Adrenal gland (tissue), 12 donors: ENCODE results near the gene VPS13D. TPM values are rescaled to one million over a fixed set of nuclear protein-coding genes. Genes with fewer than 3 reads are reported as not detected.

Experiments used
- DNase-seq, 7 donors: peaks; one replicate each; pipeline ENCODE4 v3.0.0-alpha.2; 2019 to 2020
- H3K27ac ChIP-seq, 5 donors: fragments of 200-600 bp; sonication (generic) in 4 of 5; 1 replicate in 3 of 5; 2 replicates in 2 of 5; pipeline versions ENCODE4 v1.5.1 to v1.8.0; 2016 to 2020; ENCODE audit warnings: mild to moderate bottlenecking in 1 of 5
- H3K27me3 ChIP-seq: fragments of 200-600 bp; 2 replicates; pipeline ENCODE4 v1.8.0; 2021
- H3K36me3 ChIP-seq, 2 donors: fragments of 200-600 bp; replicated peaks in 1 of 2; 1 replicate in 1 of 2; 2 replicates in 1 of 2; pipeline versions ENCODE4 v1.5.1 to v1.8.0; 2018 to 2022
- H3K4me1 ChIP-seq, 2 donors: fragments of 200-600 bp; replicated peaks in 1 of 2; 1 replicate in 1 of 2; 2 replicates in 1 of 2; pipeline versions ENCODE4 v1.5.1 to v1.8.0; 2018 to 2021
- H3K4me3 ChIP-seq, 4 donors: fragments of 200-600 bp; sonication (generic) in 3 of 4; one replicate each; pipeline ENCODE4 v1.5.1; 2016 to 2018
- H3K9me3 ChIP-seq, 3 donors: fragments of 200-600 bp; sonication (generic) in 1 of 3; replicated peaks in 1 of 3; 1 replicate in 2 of 3; 2 replicates in 1 of 3; pipeline versions ENCODE4 v1.5.1 to v1.8.0; 2016 to 2021
- POLR2A ChIP-seq, 2 donors: fragments of 450-650 bp; IDR thresholded peaks; one replicate each; pipeline ENCODE4 v1.6.1; 2017; ENCODE audit warnings: antibody characterized with exemption in 2 of 2, mild to moderate bottlenecking in 2 of 2, moderate library complexity in 1 of 2
- WGBS, 4 donors: extraction: QIAGEN DNeasy Blood & Tissue Kit in 2 of 4; methylation state at CpG; one replicate each; pipeline versions ENCODE4 v1.1.5 to v1.1.7; 2013 to 2017; 5-methylcytosine and 5-hydroxymethylcytosine counted together
- intact Hi-C, 2 donors: fragments of 100-400 bp; cut with DNase I; formaldehyde crosslinking; loops; one replicate each; pipeline versions ENCODE4 v1.14.1 to v1.15.0; 2022 to 2023
- polyA plus RNA-seq, 3 donors: library from polyadenylated mRNA; stranded (reverse); fragments of 200-250 nt in 2 of 3; fragments of 350-450 nt in 1 of 3; fragmentation: Illumina TruSeq in 1 of 3; extraction: RNeasy Lipid Tissue Mini Kit (QIAGEN cat#74804) in 1 of 3; gene quantifications; one replicate each; pipeline ENCODE4 v1.2.3, GENCODE V29; 2013 to 2014
- total RNA-seq, 9 donors: library from RNA; depleted of rRNA in 4 of 9; stranded (reverse); fragments of >200 nt in 4 of 9; fragments of 120-200 nt in 1 of 9; fragmentation: NEBNext Ultra II Directional in 1 of 9; extraction: Animal tissue kit (Norgen Biotek cat#: 25700) in 1 of 9; gene quantifications; one replicate each; pipeline versions ENCODE4 v1.1.0 to v1.2.4, GENCODE V29; 2013 to 2023
- TF ChIP-seq, protein P1 (sequence below), 6 experiments: fragments of 450-650 bp in 4 of 6; fragments of 200-600 bp in 2 of 6; sonication (generic) in 1 of 6; IDR thresholded peaks; 1 replicate in 5 of 6; 2 replicates in 1 of 6; pipeline versions ENCODE4 v1.5.1 to v1.8.0; 2016 to 2021; ENCODE audit warnings: antibody characterized with exemption in 6 of 6, mild to moderate bottlenecking in 2 of 6, moderate library complexity in 1 of 6
- donor health status: healthy with polysubstance abuse.
- donor health status: Bipolar disorder and iron deficiency.
- donor health status: DM: yes; HTN: yes; CAD: no.
- donor health status: DM: no; HTN: no; CAD: no.
- donor health status: DM: no; HTN: no; CAD: no.
- donor health status: DM: yes; HTN: yes; CAD: no.

The VPS13D gene
- total and polyA plus RNA-seq, 12 donors = 17.0 to 62.3 (median 39.9) TPM

DNA sequence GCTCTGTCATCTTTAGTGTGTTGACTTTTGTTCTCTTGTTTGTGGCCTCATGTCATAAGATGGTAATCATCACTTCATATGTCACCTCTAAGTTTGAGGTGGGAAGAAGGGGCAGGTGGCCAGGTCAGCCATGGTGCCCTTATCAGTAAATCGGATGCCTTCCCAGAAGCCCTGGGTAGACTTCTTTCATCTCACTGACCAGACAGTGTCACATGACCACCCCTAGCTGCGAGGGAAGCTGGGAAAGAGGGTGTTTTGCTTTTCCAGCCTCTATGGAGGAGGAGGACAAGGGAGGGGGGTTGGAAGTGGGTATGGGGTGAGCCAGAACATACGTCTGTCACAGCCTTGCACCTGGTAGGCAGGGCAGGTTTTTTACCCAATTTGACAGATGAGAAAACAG is 34.4 kb upstream of the VPS13D start:
- Histone ChIP-seq H3K27me3 (no peaks in the 10 kb centered on the region), H3K4me3 (no peak overlapping the region), H3K9me3 (no peaks in the 10 kb centered on the region), H3K36me3 (peaks cover 0 to 18% of the 10 kb centered on the region in 2 donors), H3K4me1 (no peaks in the 10 kb centered on the region), H3K27ac (no peak overlapping the region)
- DNase-seq = no peak
- WGBS, 4 donors = 56 to 68% (median 63%) methylated on average over 3 of the region's 3 CpGs
- intact Hi-C loops = no loop called here
- TF ChIP-seq, protein P1, sequence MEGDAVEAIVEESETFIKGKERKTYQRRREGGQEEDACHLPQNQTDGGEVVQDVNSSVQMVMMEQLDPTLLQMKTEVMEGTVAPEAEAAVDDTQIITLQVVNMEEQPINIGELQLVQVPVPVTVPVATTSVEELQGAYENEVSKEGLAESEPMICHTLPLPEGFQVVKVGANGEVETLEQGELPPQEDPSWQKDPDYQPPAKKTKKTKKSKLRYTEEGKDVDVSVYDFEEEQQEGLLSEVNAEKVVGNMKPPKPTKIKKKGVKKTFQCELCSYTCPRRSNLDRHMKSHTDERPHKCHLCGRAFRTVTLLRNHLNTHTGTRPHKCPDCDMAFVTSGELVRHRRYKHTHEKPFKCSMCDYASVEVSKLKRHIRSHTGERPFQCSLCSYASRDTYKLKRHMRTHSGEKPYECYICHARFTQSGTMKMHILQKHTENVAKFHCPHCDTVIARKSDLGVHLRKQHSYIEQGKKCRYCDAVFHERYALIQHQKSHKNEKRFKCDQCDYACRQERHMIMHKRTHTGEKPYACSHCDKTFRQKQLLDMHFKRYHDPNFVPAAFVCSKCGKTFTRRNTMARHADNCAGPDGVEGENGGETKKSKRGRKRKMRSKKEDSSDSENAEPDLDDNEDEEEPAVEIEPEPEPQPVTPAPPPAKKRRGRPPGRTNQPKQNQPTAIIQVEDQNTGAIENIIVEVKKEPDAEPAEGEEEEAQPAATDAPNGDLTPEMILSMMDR (IDR thresholded peaks at IDR 0.05) = no peak
- no peak for TF ChIP-seq POLR2A (IDR thresholded peaks at IDR 0.05)

DNA sequence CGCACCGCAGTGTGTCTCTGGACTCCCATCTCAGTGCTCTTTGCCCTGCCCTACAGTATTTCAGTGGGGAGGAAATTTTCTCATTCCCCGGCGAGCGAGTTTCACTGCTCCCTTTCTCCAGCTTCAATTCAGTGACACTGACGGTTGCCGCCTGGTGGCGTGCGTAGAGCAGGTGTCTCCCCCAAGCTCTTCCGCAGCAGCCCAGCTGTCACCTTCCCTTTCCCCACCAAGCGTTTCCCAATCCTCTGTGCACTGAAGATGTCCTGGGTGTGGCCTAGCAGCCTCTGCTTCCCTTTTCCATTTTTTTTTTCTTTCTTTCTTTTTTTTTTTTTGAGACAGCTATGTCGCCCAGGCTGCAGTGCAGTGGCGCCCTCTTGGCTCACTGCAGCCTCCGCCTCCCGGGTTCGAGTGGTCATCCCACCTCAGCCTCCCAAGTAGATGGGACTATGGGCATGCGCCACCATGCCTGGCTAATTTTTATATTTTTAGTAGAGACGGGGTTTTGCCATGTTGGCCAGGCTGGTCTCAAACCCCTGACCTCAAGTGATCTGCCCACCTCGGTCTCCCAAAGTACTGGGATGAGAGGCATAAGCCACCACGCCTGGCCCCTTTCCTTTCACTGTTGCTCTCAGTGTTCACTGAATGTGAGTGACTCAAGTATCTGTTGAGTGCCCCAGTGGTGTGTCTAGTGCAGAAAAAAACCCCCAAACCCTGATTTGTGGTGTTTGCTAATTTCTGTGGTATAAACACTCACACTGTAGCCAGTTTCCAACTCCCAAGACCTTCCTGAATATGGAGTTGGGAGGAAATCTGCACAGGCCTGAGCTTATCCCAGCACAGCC is 33.0 kb upstream of the VPS13D start:
- intact Hi-C loops = no loop called here
- H3K9me3 ChIP-seq = no peaks in the 10 kb centered on the region
- TF ChIP-seq, protein P1 (IDR thresholded peaks at IDR 0.05) = peak in 3 of 6 experiments; percentile 16 to 33 (median 27)
- no peak for TF ChIP-seq POLR2A (IDR thresholded peaks at IDR 0.05)
- H3K36me3 ChIP-seq = peaks cover 0 to 16% of the 10 kb centered on the region in 2 donors
- H3K4me3 ChIP-seq = no peak overlapping the region
- no peaks in the 10 kb centered on the region for H3K27me3 ChIP-seq
- H3K4me1 ChIP-seq = no peaks in the 10 kb centered on the region
- DNase-seq = peak in 4 of 7 donors; percentile 47 to 63 (median 57)
- peak overlapping the region in 1 of 5 donors; percentile 69 for H3K27ac ChIP-seq
- WGBS, 4 donors = 65 to 80% (median 69%) methylated on average over 14 to 20 of the region's 20 CpGs

DNA sequence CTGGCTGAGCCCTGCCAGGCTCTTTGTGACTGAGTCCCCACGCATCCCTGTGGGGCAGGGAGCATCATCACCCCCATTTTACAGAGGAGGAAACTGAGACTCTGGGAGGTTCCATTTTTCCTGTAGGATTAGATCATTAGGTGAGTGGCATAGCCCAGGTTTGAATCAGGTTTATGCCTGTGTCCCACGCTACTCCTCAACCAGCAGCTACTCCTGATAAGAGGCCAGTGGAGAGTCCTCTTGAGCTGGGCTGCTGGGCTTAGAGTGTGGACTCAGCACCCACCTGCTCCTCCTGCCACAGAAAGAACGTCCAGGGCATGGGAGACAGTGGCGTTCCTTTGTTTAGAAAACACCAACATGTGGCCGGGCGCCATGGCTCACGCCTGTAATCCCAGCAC is 32.3 kb upstream of the VPS13D start:
- H3K36me3 ChIP-seq = peaks cover 0 to 22% of the 10 kb centered on the region in 2 donors

DNA sequence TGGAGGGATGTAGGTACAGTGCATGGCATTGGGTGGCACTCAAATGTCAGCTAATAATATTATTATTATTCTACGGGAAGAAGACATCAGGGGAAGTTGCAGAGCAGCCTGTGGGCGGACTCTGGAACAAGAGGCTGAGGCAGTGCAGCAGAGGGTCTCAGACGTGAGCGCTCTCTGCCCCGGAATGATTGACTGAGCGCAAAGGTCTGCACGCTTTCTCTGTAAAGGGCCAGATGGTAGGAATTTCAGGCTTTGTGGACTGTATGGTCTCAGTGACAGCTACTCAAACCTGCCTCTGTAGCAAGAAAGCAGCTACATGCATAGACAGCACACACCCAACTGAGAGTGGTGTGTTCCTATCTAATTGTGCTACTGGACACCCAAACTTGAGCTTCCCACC is 29.6 kb upstream of the VPS13D start:
- peaks cover 0 to 22% of the 10 kb centered on the region in 2 donors for H3K36me3 ChIP-seq
- no peak overlapping the region for H3K4me3 ChIP-seq
- H3K27me3 ChIP-seq = no peaks in the 10 kb centered on the region
- intact Hi-C loops = no loop called here
- no peak for TF ChIP-seq POLR2A (IDR thresholded peaks at IDR 0.05)
- TF ChIP-seq, protein P1 (IDR thresholded peaks at IDR 0.05) = no peak
- H3K27ac ChIP-seq = no peak overlapping the region
- 84 to 93% (median 87%) methylated on average over 7 of the region's 7 CpGs for WGBS, 4 donors
- no peaks in the 10 kb centered on the region for H3K4me1 ChIP-seq
- H3K9me3 ChIP-seq = no peaks in the 10 kb centered on the region
- no peak for DNase-seq

More for the DNA sequence above, 32.3 kb upstream of the VPS13D start:
- intact Hi-C loops = no loop called here
- WGBS, 4 donors = 88 to 100% (median 89%) methylated on average over 5 to 7 of the region's 7 CpGs
- Histone ChIP-seq H3K27ac (no peak overlapping the region), H3K9me3 (no peaks in the 10 kb centered on the region), H3K27me3 (no peaks in the 10 kb centered on the region), H3K4me1 (no peaks in the 10 kb centered on the region), H3K4me3 (no peak overlapping the region)
- DNase-seq = no peak
- no peak for TF ChIP-seq POLR2A (IDR thresholded peaks at IDR 0.05)
- TF ChIP-seq, protein P1 (IDR thresholded peaks at IDR 0.05) = no peak
